Measurements from ENCODE around the gene RIC8B.

RIC8B gene

GRCh38 chr12:106878804-106879203 is 104.3 kb downstream of the RIC8B start:
- H3K9ac ChIP-seq = no peak overlapping the region
- no peak overlapping the region for H3K4me2 ChIP-seq (ENCODE audit: low read length)
- H2AFZ ChIP-seq = no peak overlapping the region
- H3K79me2 ChIP-seq = no peaks in the 10 kb centered on the region
- no peak for TF ChIP-seq CTCF (IDR thresholded peaks at IDR 0.05)
- no peak overlapping the region for H3K27ac ChIP-seq
- no peaks in the 10 kb centered on the region for H3K9me3 ChIP-seq (ENCODE audit: control insufficient read depth, low read length)
- H3K4me1 ChIP-seq = peaks cover 6% of the 10 kb centered on the region
- no peak overlapping the region for H3K4me3 ChIP-seq (ENCODE audit: low read depth, low read length)
- H3K36me3 ChIP-seq (ENCODE audit: control insufficient read depth, insufficient read depth, low read length) = no peaks in the 10 kb centered on the region
- no peaks in the 10 kb centered on the region for H3K27me3 ChIP-seq (ENCODE audit: control insufficient read depth, insufficient read depth, low read length)

GRCh38 chr12:106879612-106880011 is 105.1 kb downstream of the RIC8B start:
- TF ChIP-seq CTCF (IDR thresholded peaks at IDR 0.05) = no peak
- no peak overlapping the region for H3K9ac ChIP-seq

GRCh38 chr12:106883426-106883825 is 108.9 kb downstream of the RIC8B start:
- TF ChIP-seq CTCF (IDR thresholded peaks at IDR 0.05) = no peak
- H3K4me3 ChIP-seq (ENCODE audit: low read depth, low read length) = no peak overlapping the region
- H3K4me1 ChIP-seq = peaks cover 6% of the 10 kb centered on the region
- H3K9ac ChIP-seq = no peak overlapping the region
- no peaks in the 10 kb centered on the region for H3K36me3 ChIP-seq (ENCODE audit: control insufficient read depth, insufficient read depth, low read length)
- no peak overlapping the region for H3K27ac ChIP-seq
- H3K79me2 ChIP-seq = no peaks in the 10 kb centered on the region
- H3K4me2 ChIP-seq (ENCODE audit: low read length) = no peak overlapping the region
- no peaks in the 10 kb centered on the region for H3K9me3 ChIP-seq (ENCODE audit: control insufficient read depth, low read length)
- no peak overlapping the region for H2AFZ ChIP-seq
- H3K27me3 ChIP-seq (ENCODE audit: control insufficient read depth, insufficient read depth, low read length) = no peaks in the 10 kb centered on the region

More at GRCh38 chr12:106879612-106880011, 105.1 kb downstream of the RIC8B start:
- Histone ChIP-seq H3K4me1 (peaks cover 6% of the 10 kb centered on the region), H3K4me3 (ENCODE audit: low read depth, low read length) (no peak overlapping the region), H3K4me2 (ENCODE audit: low read length) (no peak overlapping the region), H3K36me3 (ENCODE audit: control insufficient read depth, insufficient read depth, low read length) (no peaks in the 10 kb centered on the region), H3K27ac (no peak overlapping the region), H3K79me2 (no peaks in the 10 kb centered on the region), H3K9me3 (ENCODE audit: control insufficient read depth, low read length) (no peaks in the 10 kb centered on the region), H2AFZ (no peak overlapping the region), H3K27me3 (ENCODE audit: control insufficient read depth, insufficient read depth, low read length) (no peaks in the 10 kb centered on the region)

GRCh38 chr12:106885026-106885425 is 110.5 kb downstream of the RIC8B start:
- H3K9ac ChIP-seq = no peak overlapping the region
- H3K36me3 ChIP-seq (ENCODE audit: control insufficient read depth, insufficient read depth, low read length) = no peaks in the 10 kb centered on the region
- H3K4me1 ChIP-seq = no peaks in the 10 kb centered on the region
- H3K4me2 ChIP-seq (ENCODE audit: low read length) = no peak overlapping the region
- no peaks in the 10 kb centered on the region for H3K9me3 ChIP-seq (ENCODE audit: control insufficient read depth, low read length)
- no peak for TF ChIP-seq CTCF (IDR thresholded peaks at IDR 0.05)
- no peak overlapping the region for H3K4me3 ChIP-seq (ENCODE audit: low read depth, low read length)
- H3K79me2 ChIP-seq = no peaks in the 10 kb centered on the region
- no peak overlapping the region for H2AFZ ChIP-seq
- H3K27ac ChIP-seq = no peak overlapping the region
- no peaks in the 10 kb centered on the region for H3K27me3 ChIP-seq (ENCODE audit: control insufficient read depth, insufficient read depth, low read length)

GRCh38 chr12:106885541-106886249 is 111.2 kb downstream of the RIC8B start:
- Histone ChIP-seq H3K27ac (no peak overlapping the region), H3K36me3 (ENCODE audit: control insufficient read depth, insufficient read depth, low read length) (no peaks in the 10 kb centered on the region)
- no peak for TF ChIP-seq CTCF (IDR thresholded peaks at IDR 0.05)

More at GRCh38 chr12:106885541-106886249, 111.2 kb downstream of the RIC8B start:
- no peak overlapping the region for H3K4me2 ChIP-seq (ENCODE audit: low read length)
- H3K27me3 ChIP-seq (ENCODE audit: control insufficient read depth, insufficient read depth, low read length) = no peaks in the 10 kb centered on the region
- no peak overlapping the region for H3K4me3 ChIP-seq (ENCODE audit: low read depth, low read length)
- H3K4me1 ChIP-seq = no peaks in the 10 kb centered on the region
- H3K9ac ChIP-seq = no peak overlapping the region
- no peaks in the 10 kb centered on the region for H3K79me2 ChIP-seq
- H3K9me3 ChIP-seq (ENCODE audit: control insufficient read depth, low read length) = no peaks in the 10 kb centered on the region
- no peak overlapping the region for H2AFZ ChIP-seq

Data from parathyroid adenoma (tissue), 2 donors.